ENCODE results near the gene FAAH2.

FAAH2 gene

GRCh38 chrX:57286507-57287251 is at the start of gene FAAH2:
FAAH2 (plus strand) TSS chrX:57286706; CDS start chrX:57286826, 120 bp downstream.
- no peak within 1 kb of the TSS for H3K4me3 ChIP-seq (replicated peaks; ENCODE audit: low read depth, low read length)
- no peak for TF ChIP-seq CTCF (IDR thresholded peaks at IDR 0.05; ENCODE audit: low read length, missing control alignments)
- no peak for DNase-seq (ENCODE audit: low read depth)

DNA sequence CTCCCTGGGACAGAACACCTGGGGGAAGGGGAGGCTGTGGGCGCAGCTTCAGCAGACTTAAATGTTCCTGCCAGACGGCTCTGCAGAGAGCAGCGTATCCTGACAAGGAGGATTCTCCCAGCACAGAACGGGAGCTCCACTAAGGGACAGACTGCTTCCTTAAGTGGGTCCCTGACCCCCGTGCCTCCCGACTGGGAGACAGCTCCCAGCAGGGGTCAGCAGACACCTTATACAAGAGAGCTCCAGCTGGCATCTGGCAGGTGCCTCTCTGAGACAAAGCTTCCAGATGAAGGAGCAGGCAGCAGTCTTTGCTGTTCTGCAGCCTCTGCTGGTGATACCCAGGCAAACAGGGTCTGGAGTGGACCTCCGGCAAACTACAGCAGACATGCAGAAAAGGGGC is 44.5 kb upstream of the FAAH2 start:
- TF ChIP-seq CTCF (IDR thresholded peaks at IDR 0.05; ENCODE audit: low read length, missing control alignments): no peak
- no peak overlapping the region for H3K4me3 ChIP-seq (replicated peaks; ENCODE audit: low read depth, low read length)
- no peak for DNase-seq (ENCODE audit: low read depth)

GRCh38 chrX:57251965-57252364 is 34.5 kb upstream of the FAAH2 start:
- no peak overlapping the region for H3K4me3 ChIP-seq (replicated peaks; ENCODE audit: low read depth, low read length)
- no peak for TF ChIP-seq CTCF (IDR thresholded peaks at IDR 0.05; ENCODE audit: low read length, missing control alignments)
- no peak for DNase-seq (ENCODE audit: low read depth)

GRCh38 chrX:57265126-57265525 is 21.4 kb upstream of the FAAH2 start:
- no peak overlapping the region for H3K4me3 ChIP-seq (replicated peaks; ENCODE audit: low read depth, low read length)
- no peak for TF ChIP-seq CTCF (IDR thresholded peaks at IDR 0.05; ENCODE audit: low read length, missing control alignments)
- no peak for DNase-seq (ENCODE audit: low read depth)

- no peak for DNase-seq (ENCODE audit: low read depth)
- no peak overlapping the region for H3K4me3 ChIP-seq (replicated peaks; ENCODE audit: low read depth, low read length)
- no peak for TF ChIP-seq CTCF (IDR thresholded peaks at IDR 0.05; ENCODE audit: low read length, missing control alignments)
Observed at GRCh38 chrX:57266275-57266674, 20.2 kb upstream of the FAAH2 start.

- H3K4me3 ChIP-seq (replicated peaks; ENCODE audit: low read depth, low read length): no peak overlapping the region
- TF ChIP-seq CTCF (IDR thresholded peaks at IDR 0.05; ENCODE audit: low read length, missing control alignments): no peak
- DNase-seq (ENCODE audit: low read depth): no peak
Observed at GRCh38 chrX:57266871-57267270, 19.6 kb upstream of the FAAH2 start.

DNA sequence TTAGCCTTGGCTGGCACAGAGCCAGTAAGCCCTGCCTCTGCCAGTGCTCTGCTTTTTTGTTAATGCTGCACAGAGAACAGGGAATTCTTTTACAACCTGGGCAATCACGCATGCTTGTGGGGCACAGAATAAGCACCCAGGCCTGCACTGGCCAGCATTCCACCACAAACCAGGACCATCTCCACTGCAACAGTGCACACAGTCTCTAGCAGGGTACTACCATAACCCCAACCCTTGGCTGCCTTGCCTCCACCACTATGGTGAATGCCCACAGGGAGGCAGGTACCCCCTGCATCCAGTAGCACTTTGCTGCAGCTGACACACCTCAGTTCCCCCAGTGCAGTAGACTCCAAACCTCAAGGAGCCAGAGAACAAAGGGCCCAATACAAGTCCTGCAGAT is 19.2 kb upstream of the FAAH2 start:
- no peak for TF ChIP-seq CTCF (IDR thresholded peaks at IDR 0.05; ENCODE audit: low read length, missing control alignments)
- no peak overlapping the region for H3K4me3 ChIP-seq (replicated peaks; ENCODE audit: low read depth, low read length)
- no peak for DNase-seq (ENCODE audit: low read depth)
